ENCODE results near the gene PWWP2A.
"Not testable (repeated sequence)": the region's sequence is repeated elsewhere in the genome, so short reads cannot be mapped to it uniquely, and the experiment has no call there.

PWWP2A gene
- total RNA-seq, result 35.5 to 52.9 reads per million in 2 donors

DNA sequence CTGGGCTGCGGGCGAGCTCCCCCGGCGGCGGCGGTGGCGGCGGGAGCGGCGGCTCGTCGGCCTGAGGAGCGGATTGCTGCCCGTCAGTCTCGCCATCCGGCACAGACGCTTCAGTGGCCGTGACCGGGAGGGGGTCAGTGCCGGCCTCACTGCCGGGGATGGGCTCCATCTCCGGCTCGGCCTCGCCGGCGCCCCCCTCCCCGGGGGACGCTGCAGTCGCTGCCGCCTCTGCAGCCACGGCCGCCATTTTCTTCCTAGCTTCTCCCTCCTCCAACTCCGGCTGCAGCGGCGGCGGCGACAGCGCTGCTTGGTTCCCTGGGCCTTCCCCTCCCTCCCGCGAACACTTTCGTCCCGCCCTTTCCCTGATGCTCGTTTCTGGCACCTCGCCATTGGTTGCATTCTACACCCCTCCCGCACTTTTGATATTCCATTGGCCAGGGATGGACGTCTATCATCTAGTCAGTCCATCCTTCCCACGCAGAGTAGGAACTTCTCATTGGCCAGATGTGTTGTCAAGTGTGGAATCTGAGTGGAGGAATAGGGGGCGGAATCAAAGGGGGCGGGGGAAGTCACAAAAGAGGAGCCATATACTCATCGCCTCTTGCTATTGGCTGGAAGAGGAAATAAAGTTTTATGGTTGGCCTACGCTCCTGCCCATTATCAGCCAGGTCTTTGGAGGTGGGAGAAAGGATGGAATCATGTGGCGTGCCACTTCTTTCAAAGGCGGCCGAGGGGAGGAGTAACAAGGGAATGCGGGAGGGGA, at the start of gene PWWP2A:
PWWP2A (minus strand) TSS at position 309 of the 763 bp plus-strand sequence; CDS start at position 247, 62 bp downstream.
- peak; percentile 95 for DNase-seq

GRCh38 chr5:160167624-160168165, 48.4 kb upstream of the PWWP2A start:
- DNase-seq, result no peak

DNA sequence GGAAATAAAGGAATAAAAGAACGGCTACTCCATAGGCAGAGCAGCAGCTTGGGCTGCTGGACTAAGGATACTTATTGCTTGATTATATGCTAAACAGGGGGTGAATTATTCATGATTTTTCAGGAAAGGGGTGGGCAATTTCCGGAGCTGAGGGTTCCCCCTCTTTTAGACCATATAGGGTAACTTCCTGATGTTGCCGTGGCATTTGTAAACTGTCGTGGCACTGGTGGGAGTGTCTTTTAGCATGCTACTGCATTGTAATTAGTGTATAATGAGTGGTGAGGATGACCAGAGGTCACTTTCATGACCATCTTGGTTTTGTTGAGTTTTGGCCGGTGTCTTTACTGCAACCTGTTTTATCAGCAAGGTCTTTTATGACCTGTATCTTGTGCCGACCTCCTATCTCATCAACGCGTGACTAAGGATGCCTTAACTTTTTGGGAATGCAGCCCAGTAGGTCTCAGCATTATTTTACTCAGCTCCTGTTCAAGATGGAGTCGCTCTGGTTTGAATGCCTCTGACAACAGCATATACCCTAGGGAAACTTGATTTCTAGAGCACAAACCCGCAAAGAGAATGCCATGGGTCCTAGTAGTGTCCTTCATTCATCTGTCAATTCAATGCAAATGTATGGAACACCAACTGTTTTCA, 47.8 kb upstream of the PWWP2A start:
- DNase-seq, result no peak

- no peak for DNase-seq
Observed at GRCh38 chr5:160166069-160166972, 47.1 kb upstream of the PWWP2A start.

GRCh38 chr5:160165137-160166068, 46.2 kb upstream of the PWWP2A start:
- no peak for DNase-seq

DNA sequence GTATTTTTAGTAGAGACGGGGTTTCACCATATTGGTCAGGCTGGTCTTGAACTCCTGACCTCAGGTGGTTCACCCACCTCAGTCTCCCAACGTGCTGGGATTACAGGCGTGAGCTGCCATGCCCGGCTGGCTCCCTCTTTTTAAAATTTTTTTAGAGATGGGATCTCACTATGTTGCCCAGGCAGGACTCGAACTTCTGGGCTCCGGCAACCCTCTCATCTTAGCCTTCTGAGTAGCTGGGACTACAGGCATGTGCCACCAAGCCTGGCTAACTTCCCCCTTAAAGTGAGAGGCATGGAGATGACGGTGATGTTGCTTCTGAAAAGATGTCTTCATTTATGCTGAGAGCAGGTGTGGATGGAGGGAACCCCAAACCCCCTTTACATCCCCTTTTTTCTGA, 43.7 kb upstream of the PWWP2A start:
- DNase-seq, result no peak

DNA sequence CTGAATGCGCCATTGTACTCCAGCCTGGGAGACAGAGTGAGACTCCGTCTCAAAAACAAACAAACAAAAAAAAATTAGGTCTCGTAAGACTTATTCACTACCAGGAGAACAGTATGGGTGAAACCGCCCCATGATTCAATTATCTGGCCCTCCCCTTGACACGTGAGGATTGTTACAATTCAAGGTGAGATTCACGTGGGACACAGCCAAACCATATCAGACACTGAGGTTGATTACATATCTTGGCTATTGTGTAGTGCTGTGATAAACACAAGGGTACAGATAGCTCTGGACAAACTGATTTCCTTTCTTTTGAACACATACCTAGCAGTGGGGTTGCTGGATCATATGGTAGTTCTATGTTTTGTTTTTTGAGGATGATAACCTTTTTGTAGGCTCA, 42.4 kb upstream of the PWWP2A start:
- no peak for DNase-seq

DNA sequence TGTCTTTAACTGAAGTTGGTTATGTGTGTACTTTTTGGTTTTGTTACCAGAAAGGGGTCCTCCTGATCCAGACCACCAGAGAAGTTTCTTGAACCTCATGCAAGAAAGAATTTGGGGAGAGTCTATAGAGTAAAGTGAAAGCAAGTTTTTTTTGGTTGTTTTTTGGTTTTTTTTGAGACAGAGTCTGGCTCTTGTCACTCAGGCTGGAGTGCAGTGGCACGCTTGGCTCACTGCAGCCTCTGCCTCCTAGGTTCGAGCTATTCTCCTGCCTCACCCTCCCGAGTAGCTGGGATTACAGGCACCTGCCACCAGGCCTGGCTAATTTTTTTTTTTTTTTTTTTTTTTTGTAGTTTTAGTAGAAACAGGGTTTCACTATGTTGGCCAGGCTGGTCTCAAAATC, 41.6 kb upstream of the PWWP2A start:
- not testable (repeated sequence) for DNase-seq

- no peak for DNase-seq
Observed at GRCh38 chr5:160159991-160160792, 40.9 kb upstream of the PWWP2A start.

GRCh38 chr5:160158087-160158486, 38.8 kb upstream of the PWWP2A start:
- DNase-seq, result no peak

DNA sequence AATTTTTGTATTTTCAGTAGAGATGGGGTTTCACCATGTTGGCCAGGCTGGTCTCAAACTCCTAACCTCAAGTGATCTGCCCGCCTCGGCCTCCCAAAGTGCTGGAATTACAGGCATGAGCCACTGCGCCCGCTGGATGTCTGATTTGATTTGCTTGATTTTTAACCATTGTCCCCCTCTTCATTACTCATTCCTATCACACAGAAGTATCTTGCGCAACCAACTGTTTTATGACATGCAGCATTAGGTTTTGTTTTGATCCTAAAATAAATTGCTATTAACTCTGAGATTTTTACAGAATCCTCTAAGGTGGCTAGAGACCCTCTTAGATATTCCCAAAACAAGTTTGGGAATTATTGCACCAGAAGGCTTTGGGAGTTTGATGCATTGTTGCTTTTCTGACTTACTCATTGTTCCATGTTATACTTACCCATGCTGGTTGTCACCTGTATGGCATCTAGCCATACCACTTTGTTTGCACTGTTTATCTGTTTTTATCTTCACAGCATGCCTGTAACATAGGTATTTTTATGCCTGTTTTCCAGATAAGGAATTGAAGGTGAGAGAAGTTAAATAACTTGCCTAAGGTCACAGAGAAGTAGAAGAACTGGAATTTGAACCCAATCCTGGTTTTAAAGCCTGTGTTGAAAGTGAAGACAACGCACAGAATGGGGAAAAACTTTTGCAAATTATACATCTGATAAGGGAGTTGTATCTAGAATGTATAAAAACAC, 35.9 kb upstream of the PWWP2A start:
- no peak for DNase-seq

GRCh38 chr5:160152901-160153300, 33.7 kb upstream of the PWWP2A start:
- no peak for DNase-seq

DNA sequence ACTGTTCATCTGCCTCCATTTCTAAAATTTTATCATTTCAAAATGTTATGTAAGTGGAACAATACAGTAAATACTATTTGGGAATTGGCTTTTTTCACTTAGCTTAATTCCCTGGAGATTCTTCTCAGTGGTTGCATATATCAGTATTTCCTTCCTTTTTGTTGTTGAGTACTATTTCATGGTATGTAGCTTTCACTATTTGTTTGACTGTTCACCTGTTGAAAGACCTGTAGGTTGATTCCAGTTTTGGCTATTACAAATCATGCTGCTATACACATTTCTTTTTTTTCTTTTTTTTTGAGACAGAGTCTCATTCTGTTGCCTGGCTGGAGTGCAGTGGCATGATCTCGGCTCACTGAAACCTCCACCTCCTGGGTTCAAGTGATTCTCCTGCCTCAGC, 33.0 kb upstream of the PWWP2A start:
- no peak for DNase-seq

DNA sequence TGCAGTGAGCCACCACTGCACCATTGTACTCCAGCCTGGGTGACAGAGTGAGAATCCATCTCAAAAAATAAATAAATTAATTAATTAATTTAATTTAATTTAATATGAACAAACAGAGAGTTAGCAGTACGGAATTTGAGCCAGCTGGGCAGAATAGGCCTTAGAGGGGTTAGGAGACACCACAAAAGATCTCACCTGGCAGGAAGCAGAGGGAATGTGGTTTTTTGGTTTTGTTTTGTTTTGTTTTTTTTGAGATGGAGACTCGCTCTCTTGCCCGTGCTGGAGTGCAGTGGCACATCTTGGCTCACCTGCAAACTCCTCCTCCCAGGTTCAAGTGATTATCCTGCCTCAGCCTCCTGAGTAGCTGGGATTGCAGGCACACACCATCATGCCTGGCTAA, 31.8 kb upstream of the PWWP2A start:
- no peak for DNase-seq

GRCh38 chr5:160150381-160150780, 31.1 kb upstream of the PWWP2A start:
- no peak for DNase-seq

- DNase-seq, result not testable (repeated sequence)
Observed at GRCh38 chr5:160144436-160144835, 25.2 kb upstream of the PWWP2A start.

GRCh38 chr5:160134332-160134731, 15.1 kb upstream of the PWWP2A start:
- no peak for DNase-seq

- DNase-seq, result no peak
Observed at GRCh38 chr5:160133918-160134304, 14.7 kb upstream of the PWWP2A start.

- DNase-seq, result no peak
Observed at GRCh38 chr5:160133071-160133917, 14.0 kb upstream of the PWWP2A start.
